GM18511 (cell line): Measurements from ENCODE around the gene C14orf93.

ENCODE experiments used
- ATAC-seq: cut with Tn5 transposase; IDR thresholded peaks from one replicate; pipeline ENCODE4 v1.9.1; 2021; ENCODE audit warnings: mild to moderate bottlenecking, moderate library complexity; ENCODE audit not compliant: unreplicated experiment

Gene C14orf93

DNA sequence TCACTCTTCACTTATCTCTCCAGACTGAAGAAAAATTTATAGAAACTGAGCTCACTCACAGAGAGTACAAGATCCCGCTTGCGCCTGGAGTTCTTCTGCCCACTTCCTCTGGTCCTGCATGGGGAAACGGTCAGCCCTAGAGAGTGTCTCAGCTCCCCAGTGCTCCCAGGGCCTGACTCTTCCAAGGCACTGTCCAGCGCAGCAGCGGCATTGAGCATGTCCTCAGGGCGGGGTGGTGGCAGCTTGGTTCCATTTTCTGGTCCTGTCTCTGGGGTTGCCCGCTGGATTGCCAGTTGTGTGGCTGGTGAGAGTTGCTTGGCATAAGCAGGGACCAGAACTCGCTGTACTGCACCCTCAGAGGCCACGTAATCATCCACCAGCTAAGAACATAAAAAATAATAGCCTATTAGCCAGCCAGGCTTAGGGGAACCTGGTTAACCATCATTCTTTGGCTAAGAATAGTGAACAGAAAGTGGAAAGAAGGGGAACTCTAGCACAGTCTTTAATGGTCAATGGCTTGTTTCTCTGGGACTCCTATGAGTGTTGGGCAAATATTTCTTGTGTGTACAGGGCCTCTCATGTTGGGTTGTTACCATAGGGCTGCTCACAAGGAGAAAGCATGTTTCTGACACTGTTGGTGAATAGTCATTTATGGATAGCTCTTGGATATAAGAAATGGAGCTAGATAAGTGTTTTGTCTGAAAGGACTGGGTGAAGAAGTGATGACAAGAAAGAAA lies 13.9 kb downstream of the C14orf93 start:
- no peak for ATAC-seq

DNA sequence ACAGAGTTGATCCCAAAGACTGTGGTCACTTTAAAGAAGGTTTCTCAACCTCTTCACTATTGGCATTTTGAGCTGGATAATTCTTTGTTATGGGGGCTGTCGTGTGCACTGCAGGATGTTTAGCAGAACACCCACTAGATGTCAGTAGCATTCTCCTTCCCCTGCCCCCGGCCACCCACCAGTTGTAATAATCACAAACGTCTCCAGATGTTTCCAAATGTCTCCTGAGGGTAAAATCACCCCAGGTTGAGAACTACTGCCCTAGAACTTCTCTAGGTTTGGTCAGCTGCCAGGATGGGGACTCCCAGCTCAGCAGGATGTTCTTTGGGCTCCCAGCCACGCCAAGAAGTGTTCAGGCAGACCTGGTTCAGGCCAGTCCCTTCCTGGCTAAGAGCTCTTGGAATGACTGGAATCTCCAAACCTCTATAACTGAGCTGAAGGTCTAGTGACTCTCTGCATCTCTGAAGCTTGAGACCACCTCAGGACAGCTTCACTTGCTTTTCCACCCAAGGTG lies 15.1 kb downstream of the C14orf93 start:
- ATAC-seq: no peak

DNA sequence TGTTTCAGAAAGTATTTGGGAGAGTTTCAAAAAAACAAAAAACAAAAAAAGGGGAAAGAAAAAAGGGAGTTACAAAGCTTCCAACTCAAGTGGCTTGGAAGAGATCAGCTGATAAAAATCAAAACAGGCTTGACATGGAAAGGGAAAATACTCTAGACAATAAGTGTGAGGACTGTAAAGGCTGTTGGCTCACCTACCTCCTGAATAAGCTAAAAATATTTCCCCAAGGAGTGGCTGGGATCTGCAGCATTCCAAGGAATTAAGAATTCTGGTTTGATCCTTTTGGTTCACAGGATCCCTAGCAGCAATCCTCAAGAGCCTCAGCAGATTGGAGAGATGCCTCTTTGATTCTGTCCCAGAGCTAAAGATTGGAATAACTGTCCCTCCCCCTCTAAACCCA lies 16.4 kb downstream of the C14orf93 start:
- ATAC-seq: no peak

DNA sequence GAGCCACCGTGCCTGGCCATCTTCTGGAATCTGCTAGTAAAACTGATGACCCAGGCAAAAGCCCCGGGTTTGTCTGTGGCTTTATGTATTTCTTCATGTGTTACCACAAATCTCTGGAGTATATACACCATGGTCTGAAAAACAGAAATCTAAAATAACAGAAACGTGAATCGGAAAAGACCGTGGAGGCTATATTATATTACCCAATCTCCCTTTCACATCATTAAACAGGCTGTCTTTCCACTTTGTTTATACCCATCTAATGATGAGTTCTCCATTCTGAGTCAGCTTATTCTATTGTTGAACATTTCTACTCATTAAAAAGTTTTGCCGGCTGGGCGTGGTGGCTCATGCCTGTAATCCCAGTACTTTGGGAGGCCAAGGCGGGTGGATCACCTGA lies 18.1 kb downstream of the C14orf93 start:
- no peak for ATAC-seq

DNA sequence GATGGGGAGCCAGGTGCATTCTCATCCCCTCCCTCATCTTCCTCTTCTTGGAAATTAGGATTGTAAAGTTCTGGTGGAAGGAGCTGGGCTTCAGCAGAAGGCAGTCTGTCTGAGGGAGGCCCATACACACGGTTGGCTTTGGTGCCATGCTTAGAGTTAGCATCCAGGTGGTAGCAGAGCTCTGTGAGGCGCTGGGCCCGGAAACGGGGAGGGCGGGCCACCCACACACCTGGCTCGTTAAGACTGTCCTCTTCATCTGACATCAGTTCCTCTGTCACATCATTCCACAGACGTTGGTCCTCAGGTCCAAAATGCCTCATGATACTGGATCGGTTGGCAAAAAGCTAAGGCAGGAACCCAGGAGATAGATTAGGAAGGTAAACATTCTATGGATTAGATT lies 22.7 kb downstream of the C14orf93 start:
- ATAC-seq: no peak

DNA sequence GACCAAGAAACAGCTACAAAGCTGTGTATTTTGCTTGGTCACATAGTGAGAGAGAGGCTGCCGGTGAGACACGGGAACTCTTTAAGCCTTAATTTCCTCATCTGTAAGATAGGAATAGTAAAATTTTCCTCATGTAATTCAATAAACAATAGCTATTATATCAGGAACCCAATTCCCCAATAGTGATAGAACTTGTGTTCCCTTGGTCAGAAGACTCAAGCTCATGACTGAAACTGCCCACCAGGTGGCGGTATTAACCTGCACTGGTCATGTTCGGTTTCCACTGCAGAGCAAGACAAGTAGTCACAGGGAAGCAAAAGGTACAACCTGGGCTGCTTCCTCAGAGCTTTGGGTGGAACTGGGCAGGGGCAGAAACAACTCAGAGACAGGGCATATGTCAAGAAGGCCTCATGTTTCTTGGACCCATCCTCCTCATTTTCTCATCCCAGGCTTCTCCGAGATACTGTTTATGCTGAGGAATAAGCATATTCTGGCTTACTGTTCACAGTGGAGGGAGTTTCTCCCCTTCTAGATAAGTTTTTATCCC lies 23.4 kb downstream of the C14orf93 start:
- no peak for ATAC-seq

DNA sequence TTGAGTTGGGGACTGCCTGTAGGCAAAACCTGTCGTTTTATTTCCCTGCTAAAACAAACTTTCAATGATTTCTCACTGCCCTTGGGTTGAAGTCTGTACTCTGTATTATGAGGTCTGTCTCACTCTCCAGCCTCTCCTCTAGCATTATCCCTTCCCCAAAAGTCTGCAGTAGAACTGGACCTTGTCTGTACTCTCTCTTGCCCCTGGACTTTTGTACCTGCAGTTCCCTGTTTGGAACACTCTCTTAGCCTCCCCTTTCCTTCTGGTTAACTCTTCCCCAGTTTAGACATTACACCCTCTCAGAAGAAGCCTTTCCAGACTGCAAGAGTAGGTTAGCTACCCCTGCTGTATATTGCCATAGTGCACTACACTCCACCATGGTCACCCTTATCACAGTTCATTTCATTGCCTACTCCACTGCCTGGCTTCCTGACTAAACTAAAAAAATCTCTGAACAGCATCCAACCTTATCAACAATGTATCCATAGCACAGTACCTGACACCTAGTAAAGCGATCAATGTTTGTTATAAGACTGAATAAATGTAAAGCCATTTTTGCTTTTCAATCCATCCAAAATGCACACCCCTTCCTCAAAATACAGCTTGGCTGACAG lies 23.9 kb downstream of the C14orf93 start:
- ATAC-seq: no peak

DNA sequence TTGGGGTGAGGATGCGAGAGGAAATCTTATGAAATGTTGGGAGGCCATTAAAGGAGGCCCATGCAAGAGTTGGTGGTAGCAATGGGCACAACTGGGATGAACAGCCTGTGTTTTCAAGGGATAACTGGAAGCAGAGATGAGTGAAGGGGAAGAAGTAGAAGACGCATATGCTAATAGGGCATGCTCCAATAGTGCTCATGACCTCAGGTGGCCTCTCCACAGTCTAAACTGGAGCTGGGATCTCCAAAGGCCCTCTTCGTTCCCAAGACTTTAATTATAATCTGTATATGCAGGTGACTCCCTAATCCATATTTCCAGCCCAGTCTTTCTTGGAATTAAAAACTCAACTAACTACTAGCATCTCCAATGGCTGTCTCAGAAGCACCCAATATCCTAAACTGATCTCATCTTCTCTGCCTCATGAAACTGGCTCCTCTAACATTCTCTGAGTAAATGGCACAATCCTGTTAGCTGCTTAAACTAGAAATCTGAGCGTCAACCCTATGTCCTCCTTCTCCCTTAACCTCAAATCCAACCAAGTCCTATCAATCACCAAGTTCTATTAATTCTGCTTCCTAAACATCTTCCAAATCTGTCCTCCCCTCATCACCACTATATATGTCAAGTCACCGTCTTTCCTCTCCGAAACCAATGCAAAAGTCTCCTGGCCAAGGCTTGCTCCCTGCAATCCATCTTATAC lies 24.8 kb downstream of the C14orf93 start:
- ATAC-seq: no peak

DNA sequence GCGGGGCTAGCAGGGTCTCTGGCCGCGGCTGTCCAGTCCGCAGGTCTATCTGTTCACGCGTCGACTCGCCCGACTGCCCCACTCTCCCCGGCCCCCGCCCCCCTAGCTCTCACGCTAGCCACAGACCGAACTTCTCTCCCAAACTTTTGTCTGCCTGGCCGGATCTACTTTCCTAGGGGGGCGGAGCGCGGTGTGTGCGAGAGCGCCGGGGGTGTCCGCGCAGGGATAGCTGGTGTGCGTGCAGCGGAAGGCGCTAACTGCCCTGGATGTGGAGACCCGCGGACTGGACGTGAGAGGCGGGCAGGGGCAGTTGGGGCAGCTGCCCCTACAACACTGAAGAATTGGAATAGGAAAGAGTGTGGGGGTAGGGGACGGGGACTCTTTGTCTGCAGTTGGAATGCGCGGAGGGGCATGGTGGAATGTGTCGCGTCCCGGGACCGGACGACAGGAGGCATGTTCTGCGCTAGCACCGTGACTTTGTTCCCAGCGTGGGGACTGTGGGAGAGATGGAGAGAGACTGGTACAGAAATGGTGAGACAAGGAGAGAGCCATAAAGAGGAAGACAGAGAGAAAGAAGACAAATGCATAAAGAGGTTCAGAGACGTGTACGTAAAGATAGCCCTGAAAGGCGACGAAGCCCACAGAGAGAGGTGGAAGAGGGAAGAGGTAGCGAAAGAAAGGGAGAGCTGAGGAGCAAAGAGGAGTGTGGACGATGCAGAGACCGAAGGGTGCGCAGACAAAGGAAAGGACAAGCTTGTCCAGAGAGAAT lies 27.3 kb downstream of the C14orf93 start, which contains the start of gene AJUBA:
Gene AJUBA (minus strand): TSS at position 75 of the 769 bp plus-strand sequence. CDS start 285 bp downstream, outside the sequence.
- peak; percentile 56 for ATAC-seq

DNA sequence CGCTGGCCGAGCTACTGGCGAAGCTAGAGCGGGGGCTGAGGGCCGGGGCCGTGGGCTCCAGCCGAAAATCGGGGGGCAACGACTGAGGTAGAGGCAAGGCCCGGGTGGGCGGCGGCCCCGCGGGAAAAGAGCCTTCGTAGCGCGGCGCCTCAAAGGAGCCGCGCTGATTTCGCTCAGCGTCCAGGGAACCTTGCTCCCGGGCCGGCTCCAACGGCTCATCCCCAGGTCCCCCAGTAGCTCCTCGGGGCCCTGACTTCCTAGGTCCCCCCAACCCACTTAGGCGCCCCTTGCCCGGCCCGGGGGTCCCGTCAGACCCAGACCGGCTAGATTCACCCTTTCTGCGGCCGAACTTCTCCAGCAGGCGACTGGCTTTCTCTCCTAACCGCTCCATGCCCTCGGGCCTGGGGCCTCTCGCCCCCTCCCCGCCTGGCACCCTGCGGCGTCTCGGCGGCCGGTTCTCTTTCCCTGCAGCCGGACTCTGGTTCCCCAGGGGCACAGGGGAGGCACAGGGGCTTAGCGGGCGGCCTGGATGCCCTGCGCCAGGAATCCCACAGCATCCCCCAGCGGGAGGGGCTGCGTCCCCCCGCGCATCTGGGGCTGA lies 28.0 kb downstream of the C14orf93 start:
- peak; percentile 13 for ATAC-seq

DNA sequence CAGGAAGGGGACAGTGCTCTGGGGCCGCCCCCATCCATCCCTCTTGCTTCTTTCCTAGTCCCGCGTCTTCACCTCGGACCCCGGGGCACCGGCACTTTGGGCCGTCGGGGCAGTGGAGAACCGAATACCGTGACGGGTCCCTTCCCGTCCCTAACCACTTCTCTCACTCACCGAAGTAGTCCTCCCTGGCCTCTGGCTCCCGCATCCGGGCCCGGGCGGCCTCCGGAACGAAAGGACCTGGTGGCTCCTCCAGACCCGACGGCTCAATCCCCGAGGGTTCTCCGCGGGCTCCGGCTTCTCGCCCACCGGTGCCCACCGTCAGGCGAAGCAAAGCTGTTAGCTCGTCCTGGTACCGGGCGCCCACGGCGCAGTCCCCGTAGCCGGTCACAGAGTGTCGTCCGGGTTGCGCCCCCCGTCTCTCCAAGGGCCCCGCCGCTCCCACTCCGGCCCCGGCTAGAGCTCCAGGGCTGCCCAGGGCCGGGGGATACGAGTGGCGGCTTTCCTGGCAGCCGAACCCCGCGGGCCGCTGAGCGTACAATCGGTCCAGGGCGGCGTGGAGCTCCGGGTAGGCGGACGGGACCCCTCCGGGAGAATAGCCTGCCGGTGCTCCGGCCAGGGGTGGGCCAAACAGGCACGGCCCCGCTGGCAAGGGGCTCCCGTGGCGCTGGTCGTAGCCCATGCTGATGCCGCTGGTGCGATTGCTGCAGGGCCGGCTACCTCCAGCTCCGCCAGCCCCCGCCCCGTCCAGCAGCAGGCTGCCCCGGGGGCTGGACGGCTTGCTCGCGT lies 28.7 kb downstream of the C14orf93 start:
- ATAC-seq: no peak

DNA sequence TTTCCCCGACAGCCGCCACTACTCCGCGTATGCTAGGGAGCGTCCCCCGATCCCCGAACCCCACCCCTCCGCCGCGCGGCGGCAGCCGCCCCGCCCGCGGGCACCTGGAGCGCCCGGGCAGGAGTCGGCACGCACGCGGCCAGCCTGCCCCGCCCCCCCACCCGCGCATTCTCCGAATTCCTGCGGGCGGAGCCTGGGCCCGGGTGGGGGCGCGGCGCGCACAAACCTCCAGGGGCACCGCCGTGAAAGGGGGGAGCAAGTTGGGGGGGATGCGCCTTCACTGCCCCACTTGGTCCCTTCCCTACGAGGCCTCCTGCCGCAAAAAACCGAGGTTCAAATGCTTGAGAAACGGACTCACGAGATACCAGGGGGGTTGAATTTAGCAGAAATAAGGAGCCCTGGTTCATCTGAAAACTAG lies 29.3 kb downstream of the C14orf93 start:
- no peak for ATAC-seq

DNA sequence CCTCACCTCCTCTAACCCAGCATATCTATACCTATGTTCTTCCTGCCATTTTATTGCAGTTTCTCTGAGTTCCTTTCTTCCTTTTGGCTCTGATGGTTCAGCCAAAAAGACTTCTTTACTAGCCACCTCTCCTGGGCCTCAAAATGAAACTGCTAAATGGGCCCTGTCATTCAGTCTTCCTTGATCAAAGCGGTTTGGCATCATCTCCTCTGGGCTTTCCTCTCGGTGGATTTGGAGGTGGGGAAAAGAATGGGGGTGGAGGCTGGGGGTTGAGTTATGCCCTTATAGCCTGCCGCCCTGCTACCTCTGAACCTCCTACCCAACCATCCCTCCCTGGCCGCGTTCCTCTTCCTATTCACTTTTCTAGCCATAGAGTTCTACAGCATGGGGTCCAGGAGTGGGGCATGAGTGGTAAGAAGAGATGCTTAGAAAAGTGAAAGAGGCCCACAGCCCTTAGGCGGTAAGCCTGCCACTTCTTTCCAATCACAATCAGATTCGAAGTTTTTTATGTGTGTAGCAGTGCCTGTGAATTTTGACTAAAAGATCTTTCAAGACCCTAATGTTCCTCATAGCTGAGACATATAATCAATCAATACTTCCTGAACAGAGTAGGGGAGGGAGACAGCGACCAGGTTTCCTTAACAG lies 30.1 kb downstream of the C14orf93 start:
- ATAC-seq: no peak

DNA sequence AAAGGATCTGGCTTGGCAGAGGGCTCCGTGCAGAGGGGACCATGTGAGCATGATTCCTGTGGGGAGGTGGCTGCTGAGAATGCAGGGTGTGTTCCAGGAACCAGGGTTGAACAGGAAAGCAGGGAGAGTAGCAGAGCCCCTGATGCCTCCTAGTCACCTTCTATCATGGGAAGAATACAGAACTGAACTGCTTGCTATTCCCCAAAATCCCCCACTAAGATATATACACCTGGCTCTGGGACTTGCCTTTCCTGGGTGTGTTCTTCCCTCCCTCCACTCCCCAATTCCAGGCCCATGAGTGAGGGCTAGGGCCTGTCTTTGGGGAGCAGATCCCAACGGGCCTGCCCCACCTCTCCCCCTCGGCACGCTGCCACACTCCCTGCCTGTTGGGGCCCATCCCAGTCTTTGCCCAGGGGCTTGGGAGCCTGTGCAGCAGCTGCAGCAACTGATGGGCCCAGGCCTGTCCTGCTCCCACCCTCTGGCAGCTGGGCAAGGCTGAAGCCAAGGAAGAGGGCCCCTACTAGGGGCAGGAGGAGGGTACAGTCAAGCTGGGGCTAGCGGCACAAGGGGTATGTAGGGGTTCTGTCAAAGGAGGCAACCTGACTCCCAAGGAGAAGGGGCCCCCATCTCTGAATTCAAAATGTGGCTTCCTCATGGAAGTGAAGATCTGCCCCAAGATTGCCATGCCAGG lies 30.8 kb downstream of the C14orf93 start:
- no peak for ATAC-seq

DNA sequence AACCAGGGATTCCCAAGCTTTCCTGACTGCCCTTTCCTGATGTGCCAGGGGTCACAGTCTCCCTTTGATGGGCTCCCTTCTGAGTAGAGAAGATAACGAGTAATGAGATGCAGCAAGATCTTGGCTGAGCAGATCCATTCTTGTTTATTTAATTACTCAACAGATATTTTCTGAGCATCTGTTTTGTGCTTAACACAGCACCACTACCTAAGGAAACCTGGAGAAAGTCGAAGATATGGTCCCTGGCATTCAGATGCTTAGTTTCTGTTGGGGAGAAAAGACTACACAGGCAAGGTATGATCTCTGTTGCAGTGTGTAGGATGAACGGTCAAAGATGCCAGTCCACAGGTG lies 31.5 kb downstream of the C14orf93 start:
- no peak for ATAC-seq

DNA sequence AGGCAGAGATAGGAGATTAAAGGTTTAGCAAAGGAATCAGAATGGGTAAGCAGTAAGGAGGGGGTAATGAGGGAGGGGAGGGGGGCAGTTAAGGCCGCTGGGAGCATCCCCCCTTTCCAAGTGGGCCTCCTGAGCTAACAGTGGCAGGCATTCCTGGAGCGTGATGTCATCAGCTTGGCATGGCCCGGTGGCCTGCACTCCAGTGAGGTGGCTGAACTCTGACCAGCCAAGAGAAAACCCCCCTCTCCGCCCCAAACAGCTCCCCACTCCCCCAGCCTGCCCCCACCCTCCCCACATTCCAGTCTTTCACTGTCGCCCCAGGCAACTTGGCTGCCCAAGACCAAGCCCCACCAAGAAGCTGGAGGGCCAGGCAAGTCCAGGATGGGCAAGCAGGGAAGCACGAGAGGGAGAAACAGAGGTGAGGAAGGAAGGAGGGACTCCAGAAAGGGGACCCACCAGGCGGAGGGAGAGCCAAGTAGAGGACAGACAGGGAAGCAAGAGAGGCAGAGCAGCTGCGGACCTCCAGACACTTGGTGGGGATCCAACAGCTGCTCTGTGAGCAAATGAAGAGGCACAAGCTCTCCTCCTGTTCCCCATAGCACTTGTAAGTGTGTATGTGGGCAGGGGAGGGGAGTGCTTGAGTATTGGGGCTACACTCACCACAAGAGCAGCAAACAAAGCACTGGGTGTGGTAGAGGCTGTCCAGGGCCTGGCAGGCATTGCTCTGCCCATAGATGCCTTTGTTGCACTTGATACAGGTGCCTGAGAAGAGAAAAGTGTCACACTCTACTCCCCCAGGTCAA lies 32.1 kb downstream of the C14orf93 start:
- ATAC-seq: no peak

DNA sequence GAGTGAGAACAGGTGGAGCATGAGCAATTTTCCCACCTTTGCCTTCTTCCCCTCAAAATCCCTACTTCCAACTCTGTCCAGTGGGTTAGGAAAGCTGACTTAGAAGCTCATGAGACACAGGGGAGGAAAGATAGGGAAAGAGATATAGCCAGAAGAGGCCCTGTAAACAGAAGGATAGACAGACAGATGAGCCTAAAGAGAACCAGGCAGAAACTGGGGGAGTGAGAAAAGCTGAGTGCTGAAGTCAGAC lies 32.6 kb downstream of the C14orf93 start:
- ATAC-seq: no peak
